K562 (cell line): ENCODE results near the gene RHOBTB3. TPM values are rescaled to one million over a fixed set of nuclear protein-coding genes. Genes with fewer than 3 reads are reported as not detected.

Experiments
- C11orf30 ChIP-seq: fragments of 450-650 bp; IDR thresholded peaks from 2 replicates; pipeline ENCODE4 v1.6.1; 2016; ENCODE audit warnings: low read depth, mild to moderate bottlenecking
- CEBPG ChIP-seq, 3 experiments: fragments of 200-800 bp in 1 of 3; sonication (Bioruptor generic) in 1 of 3; sonication (generic) in 1 of 3; formaldehyde crosslinking in 1 of 3; IDR thresholded peaks in 2 of 3; conservative IDR thresholded peaks in 1 of 3; 2 replicates each; pipeline versions ENCODE4 v1.6.1 to v1.8.0; 2016 to 2022; ENCODE audit warnings: missing compliant biosample characterization in 2 of 3, missing genetic modification characterization in 2 of 3, mild to moderate bottlenecking in 1 of 3, missing genetic modification reagents in 1 of 3
- GABPB2 ChIP-seq: fragments of 250-450 bp; sonication (Bioruptor Pico); conservative IDR thresholded peaks from 2 replicates; pipeline ENCODE4 v1.5.1; 2021; ENCODE audit warnings: mild to moderate bottlenecking
- JUN ChIP-seq, 2 experiments: sonication (generic) in 1 of 2; formaldehyde crosslinking in 1 of 2; IDR thresholded peaks; 2 replicates each; pipeline versions ENCODE4 v1.6.1 to v1.8.0; 2012 to 2022; ENCODE audit warnings: borderline replicate concordance in 2 of 2, mild to moderate bottlenecking in 2 of 2, improper control_type of control experiment in 1 of 2, low read depth in 1 of 2, low read length in 1 of 2, missing genetic modification reagents in 1 of 2
- MAZ ChIP-seq, 2 experiments: fragments of 450-650 bp in 1 of 2; sonication (generic) in 1 of 2; formaldehyde crosslinking; IDR thresholded peaks in 1 of 2; conservative IDR thresholded peaks in 1 of 2; 2 replicates each; pipeline versions ENCODE4 v1.4.0 to v1.5.0; 2020; ENCODE audit warnings: mild to moderate bottlenecking in 1 of 2, missing genetic modification reagents in 1 of 2
- NBN ChIP-seq: fragments of 450-650 bp; IDR thresholded peaks from 2 replicates; pipeline ENCODE4 v1.6.1; 2016; ENCODE audit warnings: low read depth, mild to moderate bottlenecking
- PTBP1 ChIP-seq: fragments of 200-400 bp; formaldehyde crosslinking; IDR thresholded peaks from 2 replicates; pipeline ENCODE4 v1.6.1; 2017; ENCODE audit warnings: low read depth, low read length
- RAD21 ChIP-seq, 2 experiments: fragments of 250-450 bp in 1 of 2; fragments of 450-650 bp in 1 of 2; sonication (Bioruptor Pico) in 1 of 2; formaldehyde crosslinking in 1 of 2; IDR thresholded peaks in 1 of 2; conservative IDR thresholded peaks in 1 of 2; 2 replicates each; pipeline versions ENCODE4 v1.4.0 to v1.8.0; 2020 to 2022; ENCODE audit warnings: mild to moderate bottlenecking in 2 of 2, moderate library complexity in 1 of 2
- SMARCA4 ChIP-seq: fragments of 450-650 bp; IDR thresholded peaks from 2 replicates; pipeline ENCODE4 v1.6.1; 2016
- SMARCC2 ChIP-seq: fragments of 450-650 bp; IDR thresholded peaks from 2 replicates; pipeline ENCODE4 v1.6.1; 2017; ENCODE audit warnings: antibody characterized with exemption, moderate library complexity, mild to moderate bottlenecking, low read depth
- TBP ChIP-seq: optimal IDR thresholded peaks from 2 replicates; pipeline ENCODE3; 2011; ENCODE audit warnings: low read depth, low read length, improper control_type of control experiment
- U2AF2 ChIP-seq: fragments of 200-400 bp; formaldehyde crosslinking; optimal IDR thresholded peaks from 2 replicates; pipeline ENCODE3; 2017; ENCODE audit warnings: low read depth, mild to moderate bottlenecking, low read length
- ZFP1 ChIP-seq: fragments of 450-650 bp; formaldehyde crosslinking; IDR thresholded peaks from 2 replicates; pipeline ENCODE4 v1.4.0; 2020; ENCODE audit warnings: mild to moderate bottlenecking, mixed read lengths
- ZFP30 ChIP-seq: fragments of 250-450 bp; sonication (Bioruptor Pico); IDR thresholded peaks from 2 replicates; pipeline ENCODE4 v1.8.0; 2022; ENCODE audit warnings: moderate library complexity, mild to moderate bottlenecking, inconsistent platforms, borderline replicate concordance
- ZNF699 ChIP-seq: fragments of 250-450 bp; sonication (Bioruptor Pico); IDR thresholded peaks from 2 replicates; pipeline ENCODE4 v1.8.0; 2021; ENCODE audit warnings: mild to moderate bottlenecking, moderate library complexity; ENCODE audit not compliant: insufficient replicate concordance
- polyA plus RNA-seq, 8 experiments: library from polyadenylated mRNA; depleted of rRNA in 4 of 8; stranded (reverse) in 5 of 8; unstranded in 3 of 8; fragments of >200 nt; fragmentation: Nextera tagmentation in 2 of 8; fragmentation: Illumina TruSeq in 1 of 8; extraction: Ambion mirVana in 2 of 8; extraction: Trizol in 1 of 8; gene quantifications; 2 replicates each; pipeline versions ENCODE4 v1.2.1 to v1.2.3, GENCODE V29; 2011 to 2014; ENCODE audit warnings: inconsistent platforms in 1 of 8, missing spikeins in 1 of 8
- total RNA-seq, 7 experiments: library from RNA; depleted of rRNA in 6 of 7; stranded (reverse); fragments of >200 nt in 6 of 7; fragmentation: Illumina TruSeq in 2 of 7; extraction: Trizol in 2 of 7; gene quantifications; 2 replicates each; pipeline versions ENCODE4 v1.2.1 to v1.2.3, GENCODE V29; 2011 to 2021; ENCODE audit warnings: low replicate concordance in 1 of 7
- TF ChIP-seq, protein P1 (sequence below): sonication (generic); formaldehyde crosslinking; IDR thresholded peaks from 2 replicates; pipeline ENCODE4 v1.5.0; 2020; ENCODE audit warnings: missing genetic modification reagents
- TF ChIP-seq, protein P2 (sequence below), 2 experiments: fragments of 450-650 bp; IDR thresholded peaks; 2 replicates each; pipeline ENCODE4 v1.6.1; 2018; ENCODE audit warnings: mild to moderate bottlenecking in 2 of 2, low read depth in 1 of 2; ENCODE audit not compliant: partially characterized antibody in 2 of 2
- TF ChIP-seq, protein P3 (sequence below): fragments of 250-450 bp; sonication (Bioruptor Pico); IDR thresholded peaks from 2 replicates; pipeline ENCODE4 v1.5.0; 2020; ENCODE audit warnings: mild to moderate bottlenecking
- TF ChIP-seq, protein P4 (sequence below): fragments of 450-650 bp; IDR thresholded peaks from 2 replicates; pipeline ENCODE4 v1.6.1; 2014; ENCODE audit warnings: low read depth, mild to moderate bottlenecking, moderate library complexity, borderline replicate concordance

Gene RHOBTB3
- total and polyA plus RNA-seq, 9 of the 15 experiments (the other 6 are each of a cell fraction or from before 2014, with no cell fraction given), result 39.7 to 143 (median 115) TPM

DNA sequence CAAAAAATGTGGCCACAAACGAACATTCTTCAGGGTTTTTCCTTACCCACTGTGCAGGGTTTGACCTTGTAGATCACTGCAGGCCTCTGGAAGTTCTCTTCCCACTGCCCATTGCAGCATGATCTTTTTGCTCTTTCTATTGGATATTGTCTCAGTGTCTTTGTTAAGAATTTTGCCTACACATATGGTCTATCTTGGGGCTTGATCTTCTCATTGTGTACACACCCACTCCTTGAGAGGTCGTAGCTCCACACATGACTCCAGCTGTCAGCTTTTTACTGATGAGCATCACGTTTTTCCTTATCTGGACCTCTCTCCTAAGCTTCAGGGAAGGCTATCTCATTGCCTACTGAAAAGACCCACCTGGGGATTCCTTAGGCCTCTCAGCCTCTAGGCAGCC lies 94.4 kb downstream of the RHOBTB3 start (continued):
- no peak for TF ChIP-seq RAD21 (CRISPR knock-in tag; conservative IDR thresholded peaks at IDR 0.05 in 1 of 2, IDR thresholded peaks at IDR 0.05 in 1 of 2)
- TF ChIP-seq ZNF699 (CRISPR knock-in tag), result no peak
- no peak for TF ChIP-seq U2AF2
- TF ChIP-seq, protein P1, sequence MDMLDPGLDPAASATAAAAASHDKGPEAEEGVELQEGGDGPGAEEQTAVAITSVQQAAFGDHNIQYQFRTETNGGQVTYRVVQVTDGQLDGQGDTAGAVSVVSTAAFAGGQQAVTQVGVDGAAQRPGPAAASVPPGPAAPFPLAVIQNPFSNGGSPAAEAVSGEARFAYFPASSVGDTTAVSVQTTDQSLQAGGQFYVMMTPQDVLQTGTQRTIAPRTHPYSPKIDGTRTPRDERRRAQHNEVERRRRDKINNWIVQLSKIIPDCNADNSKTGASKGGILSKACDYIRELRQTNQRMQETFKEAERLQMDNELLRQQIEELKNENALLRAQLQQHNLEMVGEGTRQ (CRISPR knock-in tag), result no peak; the same call in 1 of the 2 replicates
- TF ChIP-seq ZFP30 (CRISPR knock-in tag), result no peak
- TF ChIP-seq, protein P2, sequence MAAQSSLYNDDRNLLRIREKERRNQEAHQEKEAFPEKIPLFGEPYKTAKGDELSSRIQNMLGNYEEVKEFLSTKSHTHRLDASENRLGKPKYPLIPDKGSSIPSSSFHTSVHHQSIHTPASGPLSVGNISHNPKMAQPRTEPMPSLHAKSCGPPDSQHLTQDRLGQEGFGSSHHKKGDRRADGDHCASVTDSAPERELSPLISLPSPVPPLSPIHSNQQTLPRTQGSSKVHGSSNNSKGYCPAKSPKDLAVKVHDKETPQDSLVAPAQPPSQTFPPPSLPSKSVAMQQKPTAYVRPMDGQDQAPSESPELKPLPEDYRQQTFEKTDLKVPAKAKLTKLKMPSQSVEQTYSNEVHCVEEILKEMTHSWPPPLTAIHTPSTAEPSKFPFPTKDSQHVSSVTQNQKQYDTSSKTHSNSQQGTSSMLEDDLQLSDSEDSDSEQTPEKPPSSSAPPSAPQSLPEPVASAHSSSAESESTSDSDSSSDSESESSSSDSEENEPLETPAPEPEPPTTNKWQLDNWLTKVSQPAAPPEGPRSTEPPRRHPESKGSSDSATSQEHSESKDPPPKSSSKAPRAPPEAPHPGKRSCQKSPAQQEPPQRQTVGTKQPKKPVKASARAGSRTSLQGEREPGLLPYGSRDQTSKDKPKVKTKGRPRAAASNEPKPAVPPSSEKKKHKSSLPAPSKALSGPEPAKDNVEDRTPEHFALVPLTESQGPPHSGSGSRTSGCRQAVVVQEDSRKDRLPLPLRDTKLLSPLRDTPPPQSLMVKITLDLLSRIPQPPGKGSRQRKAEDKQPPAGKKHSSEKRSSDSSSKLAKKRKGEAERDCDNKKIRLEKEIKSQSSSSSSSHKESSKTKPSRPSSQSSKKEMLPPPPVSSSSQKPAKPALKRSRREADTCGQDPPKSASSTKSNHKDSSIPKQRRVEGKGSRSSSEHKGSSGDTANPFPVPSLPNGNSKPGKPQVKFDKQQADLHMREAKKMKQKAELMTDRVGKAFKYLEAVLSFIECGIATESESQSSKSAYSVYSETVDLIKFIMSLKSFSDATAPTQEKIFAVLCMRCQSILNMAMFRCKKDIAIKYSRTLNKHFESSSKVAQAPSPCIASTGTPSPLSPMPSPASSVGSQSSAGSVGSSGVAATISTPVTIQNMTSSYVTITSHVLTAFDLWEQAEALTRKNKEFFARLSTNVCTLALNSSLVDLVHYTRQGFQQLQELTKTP (IDR thresholded peaks at IDR 0.05; ENCODE audit: low read depth in 1 of 2, partially characterized antibody in 2 of 2), result no peak
- TF ChIP-seq NBN, result no peak
- TF ChIP-seq CEBPG (CRISPR knock-in tag; IDR thresholded peaks at IDR 0.05), result no peak
- TF ChIP-seq CEBPG (tag; conservative IDR thresholded peaks at IDR 0.05 in 1 of 2, IDR thresholded peaks at IDR 0.05 in 1 of 2), result no peak
- no peak for TF ChIP-seq ZFP1 (CRISPR knock-in tag)
- no peak for TF ChIP-seq TBP
- 0 out of 4 replicates have a peak, but pooled peaks of 1 of the 2 experiments have one; percentile 22 for TF ChIP-seq MAZ (CRISPR knock-in tag; conservative IDR thresholded peaks at IDR 0.05 in 1 of 2, IDR thresholded peaks at IDR 0.05 in 1 of 2)
- TF ChIP-seq, protein P3, sequence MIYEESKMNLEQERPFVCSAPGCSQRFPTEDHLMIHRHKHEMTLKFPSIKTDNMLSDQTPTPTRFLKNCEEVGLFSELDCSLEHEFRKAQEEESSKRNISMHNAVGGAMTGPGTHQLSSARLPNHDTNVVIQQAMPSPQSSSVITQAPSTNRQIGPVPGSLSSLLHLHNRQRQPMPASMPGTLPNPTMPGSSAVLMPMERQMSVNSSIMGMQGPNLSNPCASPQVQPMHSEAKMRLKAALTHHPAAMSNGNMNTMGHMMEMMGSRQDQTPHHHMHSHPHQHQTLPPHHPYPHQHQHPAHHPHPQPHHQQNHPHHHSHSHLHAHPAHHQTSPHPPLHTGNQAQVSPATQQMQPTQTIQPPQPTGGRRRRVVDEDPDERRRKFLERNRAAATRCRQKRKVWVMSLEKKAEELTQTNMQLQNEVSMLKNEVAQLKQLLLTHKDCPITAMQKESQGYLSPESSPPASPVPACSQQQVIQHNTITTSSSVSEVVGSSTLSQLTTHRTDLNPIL (CRISPR knock-in tag), result no peak
- TF ChIP-seq GABPB2 (CRISPR knock-in tag), result no peak
- TF ChIP-seq SMARCA4, result peak; percentile 54; the same call in 1 of the 2 replicates
- no peak for TF ChIP-seq PTBP1
- TF ChIP-seq SMARCC2, result no peak
- no peak for TF ChIP-seq C11orf30
- TF ChIP-seq, protein P4, sequence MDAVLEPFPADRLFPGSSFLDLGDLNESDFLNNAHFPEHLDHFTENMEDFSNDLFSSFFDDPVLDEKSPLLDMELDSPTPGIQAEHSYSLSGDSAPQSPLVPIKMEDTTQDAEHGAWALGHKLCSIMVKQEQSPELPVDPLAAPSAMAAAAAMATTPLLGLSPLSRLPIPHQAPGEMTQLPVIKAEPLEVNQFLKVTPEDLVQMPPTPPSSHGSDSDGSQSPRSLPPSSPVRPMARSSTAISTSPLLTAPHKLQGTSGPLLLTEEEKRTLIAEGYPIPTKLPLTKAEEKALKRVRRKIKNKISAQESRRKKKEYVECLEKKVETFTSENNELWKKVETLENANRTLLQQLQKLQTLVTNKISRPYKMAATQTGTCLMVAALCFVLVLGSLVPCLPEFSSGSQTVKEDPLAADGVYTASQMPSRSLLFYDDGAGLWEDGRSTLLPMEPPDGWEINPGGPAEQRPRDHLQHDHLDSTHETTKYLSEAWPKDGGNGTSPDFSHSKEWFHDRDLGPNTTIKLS, result no peak
- TF ChIP-seq JUN (IDR thresholded peaks at IDR 0.05; ENCODE audit: borderline replicate concordance, low read depth, low read length), result no peak
- no peak for TF ChIP-seq JUN (CRISPR knock-in tag; IDR thresholded peaks at IDR 0.05; ENCODE audit: borderline replicate concordance)
